Neural cell (in vitro differentiated cells): ENCODE measurements around the gene ARHGAP5. TPM values are rescaled to one million over a fixed set of nuclear protein-coding genes. Genes with fewer than 3 reads are reported as not detected.

Source experiments
- H2AFZ ChIP-seq: fragments of 200-600, 300-800 bp; sonication (generic), shearing (Covaris generic); 2 replicates; pipeline ENCODE4 v1.6.0; 2014; ENCODE audit warnings: low read depth, mild to moderate bottlenecking, antibody characterized with exemption, low read length, moderate library complexity
- H3F3A ChIP-seq: fragments of 200-600 bp; shearing (Covaris generic); 2 replicates; pipeline ENCODE4 v1.6.1; 2016; ENCODE audit warnings: mild to moderate bottlenecking, moderate library complexity, mixed read lengths, antibody characterized with exemption, low read length; ENCODE audit not compliant: insufficient read depth, poor library complexity, severe bottlenecking
- H3K27ac ChIP-seq: fragments of 200-600, 300-800 bp; sonication (generic), shearing (Covaris generic); 2 replicates; pipeline ENCODE4 v1.5.1; 2014; ENCODE audit warnings: mild to moderate bottlenecking, low read length, moderate library complexity
- H3K27me3 ChIP-seq: fragments of 300-800, 200-600 bp; sonication (generic), shearing (Covaris generic); 2 replicates; pipeline ENCODE4 v1.6.0; 2014; ENCODE audit warnings: mild to moderate bottlenecking, low read depth, low read length, moderate library complexity; ENCODE audit not compliant: insufficient read depth
- H3K36me3 ChIP-seq: fragments of 300-800, 200-600 bp; sonication (generic), shearing (Covaris generic); 2 replicates; pipeline ENCODE4 v1.5.1; 2014; ENCODE audit warnings: mild to moderate bottlenecking, antibody characterized with exemption, low read length, moderate library complexity; ENCODE audit not compliant: insufficient read depth
- H3K4me2 ChIP-seq: fragments of 300-800, 200-600 bp; sonication (generic), shearing (Covaris generic); 2 replicates; pipeline ENCODE4 v1.6.0; 2014; ENCODE audit warnings: mild to moderate bottlenecking, low read length
- H3K4me3 ChIP-seq: fragments of 300-800, 200-600 bp; sonication (generic), shearing (Covaris generic); 2 replicates; pipeline ENCODE4 v1.5.1; 2014; ENCODE audit warnings: mild to moderate bottlenecking, low read length, moderate library complexity
- H3K79me2 ChIP-seq: fragments of 200-600 bp; shearing (Covaris generic); replicated peaks from 2 replicates; pipeline ENCODE4 v1.6.0; 2014; ENCODE audit warnings: mild to moderate bottlenecking, low read length, moderate library complexity; ENCODE audit not compliant: insufficient read depth
- H3K9ac ChIP-seq: fragments of 300-800, 200-600 bp; sonication (generic), shearing (Covaris generic); 2 replicates; pipeline ENCODE4 v1.6.1; 2016; ENCODE audit warnings: mild to moderate bottlenecking, low read length, mixed read lengths
- H3K9me2 ChIP-seq: fragments of 200-600 bp; shearing (Covaris generic); 2 replicates; pipeline ENCODE4 v1.6.1; 2016; ENCODE audit warnings: mild to moderate bottlenecking, low read length, mixed read lengths; ENCODE audit not compliant: insufficient read depth
- H3K9me3 ChIP-seq: fragments of 200-600, 300-800 bp; sonication (generic), shearing (Covaris generic); 2 replicates; pipeline ENCODE4 v1.6.1; 2016; ENCODE audit warnings: mild to moderate bottlenecking, mixed run types, low read length, moderate library complexity, mixed read lengths
- H4K20me1 ChIP-seq: fragments of 200-600 bp; shearing (Covaris generic); 2 replicates; pipeline ENCODE4 v1.6.1; 2016; ENCODE audit warnings: mild to moderate bottlenecking, mixed run types; ENCODE audit not compliant: insufficient read depth
- EP300 ChIP-seq: fragments of 450-650 bp; conservative IDR thresholded peaks from 2 replicates; pipeline ENCODE4 v1.6.1; 2014; ENCODE audit warnings: antibody characterized with exemption, mild to moderate bottlenecking, moderate library complexity; ENCODE audit not compliant: poor library complexity, severe bottlenecking
- EZH2 ChIP-seq: fragments of 200-600, 300-800 bp; shearing (Covaris generic), sonication (generic); IDR thresholded peaks from 2 replicates; pipeline ENCODE4 v1.6.1; 2014; ENCODE audit warnings: antibody characterized with exemption, low read length, borderline replicate concordance, mild to moderate bottlenecking; ENCODE audit not compliant: insufficient read depth, poor library complexity, severe bottlenecking
- MXI1 ChIP-seq: fragments of 450-650 bp; conservative IDR thresholded peaks from 2 replicates; pipeline ENCODE4 v1.6.1; 2014; ENCODE audit warnings: antibody characterized with exemption, mild to moderate bottlenecking; ENCODE audit not compliant: poor library complexity, severe bottlenecking
- POLR2AphosphoS5 ChIP-seq: IDR thresholded peaks from 2 replicates; pipeline ENCODE4 v1.6.1; 2012
- RAD21 ChIP-seq: fragments of 450-650 bp; conservative IDR thresholded peaks from 2 replicates; pipeline ENCODE4 v1.6.1; 2014; ENCODE audit warnings: antibody characterized with exemption, mild to moderate bottlenecking, moderate library complexity
- SMC3 ChIP-seq: fragments of 450-650 bp; conservative IDR thresholded peaks from 2 replicates; pipeline ENCODE4 v1.6.1; 2014; ENCODE audit warnings: antibody characterized with exemption, mild to moderate bottlenecking, moderate library complexity; ENCODE audit not compliant: poor library complexity
- TAF1 ChIP-seq: IDR thresholded peaks from 2 replicates; pipeline ENCODE4 v1.6.1; 2012; ENCODE audit warnings: low read depth
- polyA plus RNA-seq: library from polyadenylated mRNA; depleted of rRNA; stranded (reverse); fragments of >200 nt; gene quantifications from 2 replicates; pipeline ENCODE4 v1.2.3, GENCODE V29; 2014
- TF ChIP-seq, protein P1 (sequence below): IDR thresholded peaks from 2 replicates; pipeline ENCODE4 v1.6.1; 2012; ENCODE audit warnings: borderline replicate concordance
- TF ChIP-seq, protein P2 (sequence below): fragments of 450-650 bp; IDR thresholded peaks from 2 replicates; pipeline ENCODE4 v1.5.1; 2014; ENCODE audit warnings: antibody characterized with exemption, mild to moderate bottlenecking, moderate library complexity; ENCODE audit not compliant: poor library complexity, severe bottlenecking

Gene ARHGAP5
- polyA plus RNA-seq, 1 donor from 2014 or later: 32.2 TPM

DNA sequence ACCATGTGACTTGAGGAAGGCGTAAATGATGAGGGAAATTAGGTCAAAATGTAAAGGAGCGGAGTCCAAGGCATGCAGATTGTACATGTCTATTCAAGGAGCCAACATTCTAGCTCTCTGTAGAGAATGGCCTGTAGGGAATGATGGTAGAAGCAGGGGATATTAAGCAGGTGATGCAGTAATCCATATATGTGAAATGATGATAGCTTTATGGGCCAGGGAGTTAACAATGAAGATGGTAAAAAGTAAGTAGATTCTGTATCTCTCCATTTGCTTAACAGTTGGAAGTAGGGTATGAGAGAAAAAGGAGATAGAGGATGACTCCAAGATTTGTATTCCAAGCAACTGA, 33.4 kb downstream of the ARHGAP5 start:
- no peaks in the 10 kb centered on the region for H3K9me3 ChIP-seq
- H3K27me3 ChIP-seq: no peaks in the 10 kb centered on the region
- H3F3A ChIP-seq: peaks cover 4% of the 10 kb centered on the region
- no peak overlapping the region for H3K4me2 ChIP-seq
- H4K20me1 ChIP-seq: no peaks in the 10 kb centered on the region
- H3K27ac ChIP-seq: no peak overlapping the region
- peaks cover 54% of the 10 kb centered on the region for H3K79me2 ChIP-seq
- H2AFZ ChIP-seq: no peak overlapping the region
- TF ChIP-seq RAD21 (no peak), POLR2AphosphoS5 (no peak), EZH2 (no peak), MXI1 (no peak), TAF1 (no peak), EP300 (no peak)
- no peak overlapping the region for H3K4me3 ChIP-seq
- H3K9ac ChIP-seq: no peak overlapping the region
- no peaks in the 10 kb centered on the region for H3K9me2 ChIP-seq
- H3K36me3 ChIP-seq: no peaks in the 10 kb centered on the region

DNA sequence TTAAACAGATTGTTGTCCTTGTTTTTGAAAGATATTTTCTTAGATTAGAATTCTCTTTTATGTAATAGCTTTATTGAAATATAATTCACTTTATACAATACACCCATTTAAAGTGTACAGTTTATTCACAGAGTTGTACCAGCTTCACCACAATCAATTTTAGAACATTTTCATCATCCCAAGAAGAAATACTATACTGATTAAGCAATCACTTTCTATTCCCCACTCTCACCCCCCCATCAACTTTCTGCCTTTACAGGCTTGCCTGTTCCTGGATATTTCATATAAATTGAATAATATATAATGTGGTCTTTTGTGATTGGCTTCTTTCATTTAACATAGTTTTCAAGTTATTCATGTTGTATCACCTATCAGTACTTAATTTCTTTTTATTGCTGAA, 44.4 kb downstream of the ARHGAP5 start:
- Histone ChIP-seq H3K9me3 (no peaks in the 10 kb centered on the region), H3K79me2 (peaks cover 72% of the 10 kb centered on the region), H3K27ac (no peak overlapping the region), H4K20me1 (no peaks in the 10 kb centered on the region), H3K36me3 (peaks cover 9% of the 10 kb centered on the region), H3F3A (no peaks in the 10 kb centered on the region), H3K4me3 (no peak overlapping the region), H3K4me2 (no peak overlapping the region), H3K27me3 (no peaks in the 10 kb centered on the region), H2AFZ (no peak overlapping the region), H3K9ac (no peak overlapping the region), H3K9me2 (no peaks in the 10 kb centered on the region)
- TF ChIP-seq, protein P1, sequence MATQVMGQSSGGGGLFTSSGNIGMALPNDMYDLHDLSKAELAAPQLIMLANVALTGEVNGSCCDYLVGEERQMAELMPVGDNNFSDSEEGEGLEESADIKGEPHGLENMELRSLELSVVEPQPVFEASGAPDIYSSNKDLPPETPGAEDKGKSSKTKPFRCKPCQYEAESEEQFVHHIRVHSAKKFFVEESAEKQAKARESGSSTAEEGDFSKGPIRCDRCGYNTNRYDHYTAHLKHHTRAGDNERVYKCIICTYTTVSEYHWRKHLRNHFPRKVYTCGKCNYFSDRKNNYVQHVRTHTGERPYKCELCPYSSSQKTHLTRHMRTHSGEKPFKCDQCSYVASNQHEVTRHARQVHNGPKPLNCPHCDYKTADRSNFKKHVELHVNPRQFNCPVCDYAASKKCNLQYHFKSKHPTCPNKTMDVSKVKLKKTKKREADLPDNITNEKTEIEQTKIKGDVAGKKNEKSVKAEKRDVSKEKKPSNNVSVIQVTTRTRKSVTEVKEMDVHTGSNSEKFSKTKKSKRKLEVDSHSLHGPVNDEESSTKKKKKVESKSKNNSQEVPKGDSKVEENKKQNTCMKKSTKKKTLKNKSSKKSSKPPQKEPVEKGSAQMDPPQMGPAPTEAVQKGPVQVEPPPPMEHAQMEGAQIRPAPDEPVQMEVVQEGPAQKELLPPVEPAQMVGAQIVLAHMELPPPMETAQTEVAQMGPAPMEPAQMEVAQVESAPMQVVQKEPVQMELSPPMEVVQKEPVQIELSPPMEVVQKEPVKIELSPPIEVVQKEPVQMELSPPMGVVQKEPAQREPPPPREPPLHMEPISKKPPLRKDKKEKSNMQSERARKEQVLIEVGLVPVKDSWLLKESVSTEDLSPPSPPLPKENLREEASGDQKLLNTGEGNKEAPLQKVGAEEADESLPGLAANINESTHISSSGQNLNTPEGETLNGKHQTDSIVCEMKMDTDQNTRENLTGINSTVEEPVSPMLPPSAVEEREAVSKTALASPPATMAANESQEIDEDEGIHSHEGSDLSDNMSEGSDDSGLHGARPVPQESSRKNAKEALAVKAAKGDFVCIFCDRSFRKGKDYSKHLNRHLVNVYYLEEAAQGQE: no peak
- no peak for TF ChIP-seq MXI1
- TF ChIP-seq TAF1: no peak
- TF ChIP-seq RAD21: no peak
- TF ChIP-seq EZH2: no peak
- TF ChIP-seq, protein P2, sequence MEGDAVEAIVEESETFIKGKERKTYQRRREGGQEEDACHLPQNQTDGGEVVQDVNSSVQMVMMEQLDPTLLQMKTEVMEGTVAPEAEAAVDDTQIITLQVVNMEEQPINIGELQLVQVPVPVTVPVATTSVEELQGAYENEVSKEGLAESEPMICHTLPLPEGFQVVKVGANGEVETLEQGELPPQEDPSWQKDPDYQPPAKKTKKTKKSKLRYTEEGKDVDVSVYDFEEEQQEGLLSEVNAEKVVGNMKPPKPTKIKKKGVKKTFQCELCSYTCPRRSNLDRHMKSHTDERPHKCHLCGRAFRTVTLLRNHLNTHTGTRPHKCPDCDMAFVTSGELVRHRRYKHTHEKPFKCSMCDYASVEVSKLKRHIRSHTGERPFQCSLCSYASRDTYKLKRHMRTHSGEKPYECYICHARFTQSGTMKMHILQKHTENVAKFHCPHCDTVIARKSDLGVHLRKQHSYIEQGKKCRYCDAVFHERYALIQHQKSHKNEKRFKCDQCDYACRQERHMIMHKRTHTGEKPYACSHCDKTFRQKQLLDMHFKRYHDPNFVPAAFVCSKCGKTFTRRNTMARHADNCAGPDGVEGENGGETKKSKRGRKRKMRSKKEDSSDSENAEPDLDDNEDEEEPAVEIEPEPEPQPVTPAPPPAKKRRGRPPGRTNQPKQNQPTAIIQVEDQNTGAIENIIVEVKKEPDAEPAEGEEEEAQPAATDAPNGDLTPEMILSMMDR: no peak
- TF ChIP-seq EP300: no peak
- TF ChIP-seq SMC3: no peak

DNA sequence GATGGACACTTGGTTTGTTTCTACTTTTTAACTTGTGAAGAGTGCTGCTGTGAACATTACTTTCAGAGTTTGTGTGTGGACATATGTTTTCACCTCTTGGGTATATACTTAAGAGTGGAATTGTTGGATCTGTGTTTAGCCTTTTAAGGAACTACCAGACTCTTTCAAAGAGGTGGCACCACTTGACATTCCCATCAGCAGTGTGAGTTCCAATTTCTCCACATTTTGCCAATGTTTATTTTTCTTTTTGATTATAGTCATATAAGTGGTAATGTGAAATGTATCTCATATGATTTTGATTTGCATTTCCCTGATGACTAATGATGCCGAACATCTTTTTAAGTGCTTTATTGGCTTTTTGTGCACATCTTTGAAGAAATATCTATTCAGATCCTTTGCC, 44.8 kb downstream of the ARHGAP5 start:
- H3K9me2 ChIP-seq: no peaks in the 10 kb centered on the region
- TF ChIP-seq MXI1 (no peak), EZH2 (no peak), EP300 (no peak), RAD21 (no peak), SMC3 (no peak), TAF1 (no peak)
- TF ChIP-seq, protein P1: no peak
- TF ChIP-seq, protein P2: no peak
- no peak overlapping the region for H3K4me3 ChIP-seq
- no peak overlapping the region for H3K4me2 ChIP-seq
- no peaks in the 10 kb centered on the region for H4K20me1 ChIP-seq
- H3K27ac ChIP-seq: no peak overlapping the region
- no peak overlapping the region for H2AFZ ChIP-seq
- H3F3A ChIP-seq: no peaks in the 10 kb centered on the region
- peaks cover 74% of the 10 kb centered on the region for H3K79me2 ChIP-seq
- no peaks in the 10 kb centered on the region for H3K9me3 ChIP-seq
- H3K9ac ChIP-seq: no peak overlapping the region
- no peaks in the 10 kb centered on the region for H3K27me3 ChIP-seq
- peaks cover 9% of the 10 kb centered on the region for H3K36me3 ChIP-seq
